ENCODE results near the gene AMBP. TPM values are rescaled to one million over a fixed set of nuclear protein-coding genes. Genes with fewer than 3 reads are reported as not detected.
"Not testable (repeated sequence)": the region's sequence is repeated elsewhere in the genome, so short reads cannot be mapped to it uniquely, and the experiment has no call there.

The AMBP gene
- total and polyA plus RNA-seq, 4 donors = 0.47 to 3.7 (median 1.6) TPM

GRCh38 chr9:114046875-114047274, 31.2 kb downstream of the AMBP start:
- Histone ChIP-seq H3K36me3 (ENCODE audit: control insufficient read depth in 4 of 4, insufficient read depth in 4 of 4, low read length in 4 of 4) (peaks cover 3 to 49% (median 36%) of the 10 kb centered on the region in 4 donors), H3K9me3 (ENCODE audit: control insufficient read depth in 4 of 4, insufficient read depth in 3 of 4, low read length in 3 of 4) (no peaks in the 10 kb centered on the region), H3K9ac (ENCODE audit: insufficient read depth in 1 of 2, low read length in 2 of 2) (no peak overlapping the region), H3K27ac (ENCODE audit: low read depth in 1 of 2, low read length in 1 of 2) (no peak overlapping the region), H3K27me3 (ENCODE audit: control insufficient read depth in 3 of 3, insufficient read depth in 3 of 3, low read length in 2 of 3) (no peaks in the 10 kb centered on the region), H3K4me1 (ENCODE audit: control insufficient read depth in 5 of 5, insufficient read depth in 5 of 5, low read length in 5 of 5) (no peaks in the 10 kb centered on the region), H3K4me3 (no peak overlapping the region)
- TF ChIP-seq CTCF (IDR thresholded peaks at IDR 0.05; ENCODE audit: control extremely low read depth, extremely low read depth) = no peak
- WGBS, 2 donors = 86 to 90% methylated on average over 1 of the region's 1 CpG
- DNase-seq (no peak), ATAC-seq (ENCODE audit: insufficient read depth, low FRiP score) (no peak)

- no peaks in the 10 kb centered on the region for H3K27me3 ChIP-seq (ENCODE audit: control insufficient read depth in 3 of 3, insufficient read depth in 3 of 3, low read length in 2 of 3)
- ATAC-seq (ENCODE audit: insufficient read depth, low FRiP score) (no peak), DNase-seq (no peak)
- 94 to 96% methylated on average over 4 of the region's 4 CpGs for WGBS, 2 donors
- no peak for TF ChIP-seq CTCF (IDR thresholded peaks at IDR 0.05; ENCODE audit: control extremely low read depth, extremely low read depth)
- no peak overlapping the region for H3K27ac ChIP-seq (ENCODE audit: low read depth in 1 of 2, low read length in 1 of 2)
- H3K36me3 ChIP-seq (ENCODE audit: control insufficient read depth in 4 of 4, insufficient read depth in 4 of 4, low read length in 4 of 4) = peaks cover 3 to 43% (median 32%) of the 10 kb centered on the region in 4 donors
- H3K4me3 ChIP-seq = no peak overlapping the region
- no peaks in the 10 kb centered on the region for H3K9me3 ChIP-seq (ENCODE audit: control insufficient read depth in 4 of 4, insufficient read depth in 3 of 4, low read length in 3 of 4)
- H3K4me1 ChIP-seq (ENCODE audit: control insufficient read depth in 5 of 5, insufficient read depth in 5 of 5, low read length in 5 of 5) = no peaks in the 10 kb centered on the region
- H3K9ac ChIP-seq (ENCODE audit: insufficient read depth in 1 of 2, low read length in 2 of 2) = no peak overlapping the region
These were observed 31.8 kb downstream of the AMBP start for GRCh38 chr9:114046237-114046755.

- not testable (repeated sequence) for H3K4me1 ChIP-seq (ENCODE audit: control insufficient read depth in 5 of 5, insufficient read depth in 5 of 5, low read length in 5 of 5); DNase-seq; H3K27me3 ChIP-seq (ENCODE audit: control insufficient read depth in 3 of 3, insufficient read depth in 3 of 3, low read length in 2 of 3); ATAC-seq (ENCODE audit: insufficient read depth, low FRiP score); H3K9me3 ChIP-seq (ENCODE audit: control insufficient read depth in 4 of 4, insufficient read depth in 3 of 4, low read length in 3 of 4); H3K27ac ChIP-seq (ENCODE audit: low read depth in 1 of 2, low read length in 1 of 2); H3K9ac ChIP-seq (ENCODE audit: insufficient read depth in 1 of 2, low read length in 2 of 2); H3K4me3 ChIP-seq
- peaks cover 3 to 37% (median 16%) of the 10 kb centered on the region in 4 donors for H3K36me3 ChIP-seq (ENCODE audit: control insufficient read depth in 4 of 4, insufficient read depth in 4 of 4, low read length in 4 of 4)
These were observed 34.4 kb downstream of the AMBP start for GRCh38 chr9:114043660-114044059.

- 91 to 96% methylated on average over 5 of the region's 5 CpGs for WGBS, 2 donors
- Histone ChIP-seq H3K4me3 (no peak overlapping the region), H3K9me3 (ENCODE audit: control insufficient read depth in 4 of 4, insufficient read depth in 3 of 4, low read length in 3 of 4) (peaks cover 0 to 8% (median 0%) of the 10 kb centered on the region in 4 donors), H3K27ac (ENCODE audit: low read depth in 1 of 2, low read length in 1 of 2) (no peak overlapping the region), H3K27me3 (ENCODE audit: control insufficient read depth in 3 of 3, insufficient read depth in 3 of 3, low read length in 2 of 3) (no peaks in the 10 kb centered on the region), H3K9ac (ENCODE audit: insufficient read depth in 1 of 2, low read length in 2 of 2) (no peak overlapping the region), H3K4me1 (ENCODE audit: control insufficient read depth in 5 of 5, insufficient read depth in 5 of 5, low read length in 5 of 5) (no peaks in the 10 kb centered on the region), H3K36me3 (ENCODE audit: control insufficient read depth in 4 of 4, insufficient read depth in 4 of 4, low read length in 4 of 4) (peaks cover 3 to 42% (median 32%) of the 10 kb centered on the region in 4 donors)
- TF ChIP-seq CTCF (IDR thresholded peaks at IDR 0.05; ENCODE audit: control extremely low read depth, extremely low read depth) = no peak
- ATAC-seq (ENCODE audit: insufficient read depth, low FRiP score) = no peak
- DNase-seq = no peak
These were observed 38.6 kb downstream of the AMBP start for GRCh38 chr9:114039484-114039883.
